ENCODE data around the gene IGFLR1.

IGFLR1 gene

GRCh38 chr19:35702223-35703012 is 39.8 kb downstream of the IGFLR1 start:
- Histone ChIP-seq H3K23ac (ENCODE audit: low read depth, low read length, poor library complexity) (peak overlapping the region; percentile 92), H2BK12ac (ENCODE audit: low read length) (no peak overlapping the region), H3K4me1 (ENCODE audit: control insufficient read depth in 2 of 2, insufficient read depth in 1 of 2, low read depth in 1 of 2, low read length in 2 of 2) (peaks cover 0 to 2% of the 10 kb centered on the region in 2 donors), H3K9me3 (replicated peaks in 1 of 2; ENCODE audit: control insufficient read depth in 2 of 2, insufficient read depth in 1 of 2, low read depth in 1 of 2, low read length in 2 of 2) (no peaks in the 10 kb centered on the region), H2BK15ac (ENCODE audit: low read length) (no peak overlapping the region), H2AK5ac (ENCODE audit: low read depth, low read length) (no peak overlapping the region), H3K4me2 (ENCODE audit: insufficient read depth, low read length, poor library complexity, severe bottlenecking) (peak overlapping the region; percentile 84), H3K14ac (ENCODE audit: low read length) (peak overlapping the region; percentile 63), H3K9ac (ENCODE audit: low read depth, low read length, poor library complexity) (peak overlapping the region; percentile 80), H4K91ac (ENCODE audit: low read depth, low read length, poor library complexity) (no peak overlapping the region), H3K36me3 (replicated peaks in 1 of 2; ENCODE audit: control insufficient read depth in 2 of 2, insufficient read depth in 2 of 2, low read length in 2 of 2) (no peaks in the 10 kb centered on the region), H2BK120ac (ENCODE audit: low read depth, low read length) (no peak overlapping the region), H2AFZ (ENCODE audit: low read length) (peak overlapping the region; percentile 94), H3K4ac (ENCODE audit: low read length) (no peak overlapping the region), H3K27me3 (ENCODE audit: control insufficient read depth in 3 of 3, insufficient read depth in 3 of 3, low read depth in 1 of 3, low read length in 3 of 3) (peaks cover 0 to 7% (median 0%) of the 10 kb centered on the region in 3 experiments), H3K79me1 (ENCODE audit: low read depth, low read length) (no peaks in the 10 kb centered on the region), H3K4me3 (ENCODE audit: low read length in 2 of 2) (peak overlapping the region; percentile 57 to 85), H2BK5ac (ENCODE audit: low read length) (no peak overlapping the region), H4K8ac (ENCODE audit: low read depth, low read length) (peak overlapping the region; percentile 45), H3K18ac (ENCODE audit: low read length) (peak overlapping the region; percentile 89), H3K27ac (replicated peaks; ENCODE audit: low read length) (no peak overlapping the region)
- DNase-seq (ENCODE audit: low spot score) = peak; percentile 96
- WGBS, 2 donors (ENCODE audit: extremely low coverage in 2 of 2, insufficient read length in 2 of 2, insufficient replicate concordance in 1 of 2) = no CpG with 5 or more reads among the region's 50 CpGs

GRCh38 chr19:35696835-35697234 is 45.4 kb downstream of the IGFLR1 start:
- H3K4me3 ChIP-seq (ENCODE audit: low read length in 2 of 2) = no peak overlapping the region
- no peak overlapping the region for H2AFZ ChIP-seq (ENCODE audit: low read length)
- H2BK120ac ChIP-seq (ENCODE audit: low read depth, low read length) = no peak overlapping the region
- no peaks in the 10 kb centered on the region for H3K9me3 ChIP-seq (replicated peaks in 1 of 2; ENCODE audit: control insufficient read depth in 2 of 2, insufficient read depth in 1 of 2, low read depth in 1 of 2, low read length in 2 of 2)
- H3K27ac ChIP-seq (replicated peaks; ENCODE audit: low read length) = no peak overlapping the region
- H2BK15ac ChIP-seq (ENCODE audit: low read length) = no peak overlapping the region
- H3K14ac ChIP-seq (ENCODE audit: low read length) = no peak overlapping the region
- no peaks in the 10 kb centered on the region for H3K4me1 ChIP-seq (ENCODE audit: control insufficient read depth in 2 of 2, insufficient read depth in 1 of 2, low read depth in 1 of 2, low read length in 2 of 2)
- DNase-seq (ENCODE audit: low spot score) = no peak
- no peak overlapping the region for H4K8ac ChIP-seq (ENCODE audit: low read depth, low read length)
- no peak overlapping the region for H3K4me2 ChIP-seq (ENCODE audit: insufficient read depth, low read length, poor library complexity, severe bottlenecking)
- H2AK5ac ChIP-seq (ENCODE audit: low read depth, low read length) = no peak overlapping the region
- no peak overlapping the region for H3K4ac ChIP-seq (ENCODE audit: low read length)
- no peak overlapping the region for H3K23ac ChIP-seq (ENCODE audit: low read depth, low read length, poor library complexity)
- H3K36me3 ChIP-seq (replicated peaks in 1 of 2; ENCODE audit: control insufficient read depth in 2 of 2, insufficient read depth in 2 of 2, low read length in 2 of 2) = no peaks in the 10 kb centered on the region
- no peaks in the 10 kb centered on the region for H3K27me3 ChIP-seq (ENCODE audit: control insufficient read depth in 3 of 3, insufficient read depth in 3 of 3, low read depth in 1 of 3, low read length in 3 of 3)
- H2BK12ac ChIP-seq (ENCODE audit: low read length) = no peak overlapping the region
- H4K91ac ChIP-seq (ENCODE audit: low read depth, low read length, poor library complexity) = no peak overlapping the region
- H3K9ac ChIP-seq (ENCODE audit: low read depth, low read length, poor library complexity) = no peak overlapping the region
- H3K79me1 ChIP-seq (ENCODE audit: low read depth, low read length) = no peaks in the 10 kb centered on the region
- H3K18ac ChIP-seq (ENCODE audit: low read length) = no peak overlapping the region
- WGBS, 2 donors (ENCODE audit: extremely low coverage in 2 of 2, insufficient read length in 2 of 2, insufficient replicate concordance in 1 of 2) = no CpG with 5 or more reads among the region's 4 CpGs
- H2BK5ac ChIP-seq (ENCODE audit: low read length) = no peak overlapping the region

GRCh38 chr19:35695895-35696422 is 46.3 kb downstream of the IGFLR1 start:
- Histone ChIP-seq H4K8ac (ENCODE audit: low read depth, low read length) (no peak overlapping the region), H3K4me2 (ENCODE audit: insufficient read depth, low read length, poor library complexity, severe bottlenecking) (no peak overlapping the region), H3K9me3 (replicated peaks in 1 of 2; ENCODE audit: control insufficient read depth in 2 of 2, insufficient read depth in 1 of 2, low read depth in 1 of 2, low read length in 2 of 2) (no peaks in the 10 kb centered on the region), H3K4me1 (ENCODE audit: control insufficient read depth in 2 of 2, insufficient read depth in 1 of 2, low read depth in 1 of 2, low read length in 2 of 2) (no peaks in the 10 kb centered on the region), H2BK5ac (ENCODE audit: low read length) (no peak overlapping the region), H2BK15ac (ENCODE audit: low read length) (no peak overlapping the region), H3K9ac (ENCODE audit: low read depth, low read length, poor library complexity) (no peak overlapping the region), H2AFZ (ENCODE audit: low read length) (no peak overlapping the region), H3K14ac (ENCODE audit: low read length) (no peak overlapping the region), H4K91ac (ENCODE audit: low read depth, low read length, poor library complexity) (no peak overlapping the region), H3K36me3 (replicated peaks in 1 of 2; ENCODE audit: control insufficient read depth in 2 of 2, insufficient read depth in 2 of 2, low read length in 2 of 2) (no peaks in the 10 kb centered on the region), H3K27me3 (ENCODE audit: control insufficient read depth in 3 of 3, insufficient read depth in 3 of 3, low read depth in 1 of 3, low read length in 3 of 3) (no peaks in the 10 kb centered on the region), H3K23ac (ENCODE audit: low read depth, low read length, poor library complexity) (no peak overlapping the region), H3K4me3 (ENCODE audit: low read length in 2 of 2) (no peak overlapping the region), H3K27ac (replicated peaks; ENCODE audit: low read length) (no peak overlapping the region), H2BK12ac (ENCODE audit: low read length) (no peak overlapping the region), H2BK120ac (ENCODE audit: low read depth, low read length) (no peak overlapping the region), H3K18ac (ENCODE audit: low read length) (no peak overlapping the region), H3K4ac (ENCODE audit: low read length) (no peak overlapping the region), H2AK5ac (ENCODE audit: low read depth, low read length) (no peak overlapping the region), H3K79me1 (ENCODE audit: low read depth, low read length) (no peaks in the 10 kb centered on the region)
- DNase-seq (ENCODE audit: low spot score) = no peak
- WGBS, 2 donors (ENCODE audit: extremely low coverage in 2 of 2, insufficient read length in 2 of 2, insufficient replicate concordance in 1 of 2) = no CpG with 5 or more reads among the region's 2 CpGs

GRCh38 chr19:35693835-35694599 is 48.2 kb downstream of the IGFLR1 start:
- no peak overlapping the region for H3K14ac ChIP-seq (ENCODE audit: low read length)
- H3K27ac ChIP-seq (replicated peaks; ENCODE audit: low read length) = no peak overlapping the region
- no peak overlapping the region for H3K18ac ChIP-seq (ENCODE audit: low read length)

More at GRCh38 chr19:35693835-35694599, 48.2 kb downstream of the IGFLR1 start:
- H4K91ac ChIP-seq (ENCODE audit: low read depth, low read length, poor library complexity) = no peak overlapping the region
- H3K4ac ChIP-seq (ENCODE audit: low read length) = no peak overlapping the region
- no peaks in the 10 kb centered on the region for H3K27me3 ChIP-seq (ENCODE audit: control insufficient read depth in 3 of 3, insufficient read depth in 3 of 3, low read depth in 1 of 3, low read length in 3 of 3)
- H4K8ac ChIP-seq (ENCODE audit: low read depth, low read length) = no peak overlapping the region
- H2BK120ac ChIP-seq (ENCODE audit: low read depth, low read length) = no peak overlapping the region
- no CpG with 5 or more reads among the region's 8 CpGs for WGBS, 2 donors (ENCODE audit: extremely low coverage in 2 of 2, insufficient read length in 2 of 2, insufficient replicate concordance in 1 of 2)
- H2BK15ac ChIP-seq (ENCODE audit: low read length) = no peak overlapping the region
- no peak overlapping the region for H2BK12ac ChIP-seq (ENCODE audit: low read length)
- H3K36me3 ChIP-seq (replicated peaks in 1 of 2; ENCODE audit: control insufficient read depth in 2 of 2, insufficient read depth in 2 of 2, low read length in 2 of 2) = no peaks in the 10 kb centered on the region
- H3K4me3 ChIP-seq (ENCODE audit: low read length in 2 of 2) = no peak overlapping the region
- H3K23ac ChIP-seq (ENCODE audit: low read depth, low read length, poor library complexity) = no peak overlapping the region
- no peak overlapping the region for H2BK5ac ChIP-seq (ENCODE audit: low read length)
- H2AK5ac ChIP-seq (ENCODE audit: low read depth, low read length) = no peak overlapping the region
- no peak overlapping the region for H3K4me2 ChIP-seq (ENCODE audit: insufficient read depth, low read length, poor library complexity, severe bottlenecking)
- no peaks in the 10 kb centered on the region for H3K9me3 ChIP-seq (replicated peaks in 1 of 2; ENCODE audit: control insufficient read depth in 2 of 2, insufficient read depth in 1 of 2, low read depth in 1 of 2, low read length in 2 of 2)
- no peak overlapping the region for H3K9ac ChIP-seq (ENCODE audit: low read depth, low read length, poor library complexity)
- no peak overlapping the region for H2AFZ ChIP-seq (ENCODE audit: low read length)
- peak; percentile 84 for DNase-seq (ENCODE audit: low spot score)
- no peaks in the 10 kb centered on the region for H3K79me1 ChIP-seq (ENCODE audit: low read depth, low read length)
- no peaks in the 10 kb centered on the region for H3K4me1 ChIP-seq (ENCODE audit: control insufficient read depth in 2 of 2, insufficient read depth in 1 of 2, low read depth in 1 of 2, low read length in 2 of 2)

Measured in neuronal stem cell (in vitro differentiated cells).